ENCODE data around the gene NHSL1.

The NHSL1 gene

GRCh38 chr6:138403801-138404665 is 95.3 kb downstream of the NHSL1 start, which contains the start of gene HEBP2:
HEBP2 (plus strand) TSS chr6:138404223; CDS start chr6:138404496, 273 bp downstream.
- Histone ChIP-seq H2BK12ac (ENCODE audit: low read length) (no peak within 1 kb of the TSS), H3K27ac (replicated peaks; ENCODE audit: low read length) (peak within 1 kb of the TSS; percentile 66), H3K23ac (ENCODE audit: low read depth, low read length, poor library complexity) (peak within 1 kb of the TSS; percentile 39), H3K4ac (ENCODE audit: low read length) (no peak within 1 kb of the TSS), H3K4me2 (ENCODE audit: insufficient read depth, low read length, poor library complexity, severe bottlenecking) (peak within 1 kb of the TSS; percentile 90), H3K14ac (ENCODE audit: low read length) (peak within 1 kb of the TSS; percentile 95), H2BK120ac (ENCODE audit: low read depth, low read length) (no peak within 1 kb of the TSS), H3K9ac (ENCODE audit: low read depth, low read length, poor library complexity) (peak within 1 kb of the TSS; percentile 91), H3K27me3 (ENCODE audit: control insufficient read depth in 3 of 3, insufficient read depth in 3 of 3, low read depth in 1 of 3, low read length in 3 of 3) (peaks cover 0 to 6% (median 0%) of the 10 kb centered on the region in 3 experiments), H4K91ac (ENCODE audit: low read depth, low read length, poor library complexity) (no peak within 1 kb of the TSS), H2AK5ac (ENCODE audit: low read depth, low read length) (peak within 1 kb of the TSS; percentile 24), H3K79me1 (ENCODE audit: low read depth, low read length) (no peaks in the 10 kb centered on the region), H2BK15ac (ENCODE audit: low read length) (peak within 1 kb of the TSS; percentile 78), H2BK5ac (ENCODE audit: low read length) (peak within 1 kb of the TSS; percentile 91), H3K4me1 (ENCODE audit: control insufficient read depth in 2 of 2, insufficient read depth in 1 of 2, low read depth in 1 of 2, low read length in 2 of 2) (peaks cover 2 to 5% of the 10 kb centered on the region in 2 donors), H2AFZ (ENCODE audit: low read length) (peak within 1 kb of the TSS; percentile 99), H4K8ac (ENCODE audit: low read depth, low read length) (peak within 1 kb of the TSS; percentile 90), H3K9me3 (replicated peaks in 1 of 2; ENCODE audit: control insufficient read depth in 2 of 2, insufficient read depth in 1 of 2, low read depth in 1 of 2, low read length in 2 of 2) (no peaks in the 10 kb centered on the region), H3K18ac (ENCODE audit: low read length) (peak within 1 kb of the TSS; percentile 99), H3K4me3 (ENCODE audit: low read length in 2 of 2) (peak within 1 kb of the TSS; percentile 73 to 93), H3K36me3 (replicated peaks in 1 of 2; ENCODE audit: control insufficient read depth in 2 of 2, insufficient read depth in 2 of 2, low read length in 2 of 2) (peaks cover 15 to 34% of the 10 kb centered on the region in 2 donors)
- no CpG with 5 or more reads among the region's 92 CpGs for WGBS, 2 donors (ENCODE audit: extremely low coverage in 2 of 2, insufficient read length in 2 of 2, insufficient replicate concordance in 1 of 2)
- DNase-seq (ENCODE audit: low spot score) = peak; percentile 94

- H3K4ac ChIP-seq (ENCODE audit: low read length) = no peak overlapping the region
- H3K36me3 ChIP-seq (replicated peaks in 1 of 2; ENCODE audit: control insufficient read depth in 2 of 2, insufficient read depth in 2 of 2, low read length in 2 of 2) = peaks cover 11 to 27% of the 10 kb centered on the region in 2 donors
- peak overlapping the region; percentile 78 for H2BK15ac ChIP-seq (ENCODE audit: low read length)
- no peak overlapping the region for H4K91ac ChIP-seq (ENCODE audit: low read depth, low read length, poor library complexity)
- peak overlapping the region; percentile 91 for H3K9ac ChIP-seq (ENCODE audit: low read depth, low read length, poor library complexity)
- no peak overlapping the region for H2BK120ac ChIP-seq (ENCODE audit: low read depth, low read length)
- no peaks in the 10 kb centered on the region for H3K79me1 ChIP-seq (ENCODE audit: low read depth, low read length)
- DNase-seq (ENCODE audit: low spot score) = peak; percentile 1
- H3K23ac ChIP-seq (ENCODE audit: low read depth, low read length, poor library complexity) = peak overlapping the region; percentile 39
- H3K4me1 ChIP-seq (ENCODE audit: control insufficient read depth in 2 of 2, insufficient read depth in 1 of 2, low read depth in 1 of 2, low read length in 2 of 2) = peaks cover 2 to 5% of the 10 kb centered on the region in 2 donors
- H2BK5ac ChIP-seq (ENCODE audit: low read length) = peak overlapping the region; percentile 91
- H3K14ac ChIP-seq (ENCODE audit: low read length) = no peak overlapping the region
- H2AFZ ChIP-seq (ENCODE audit: low read length) = peak overlapping the region; percentile 99
- peak overlapping the region; percentile 99 for H3K18ac ChIP-seq (ENCODE audit: low read length)
- H2BK12ac ChIP-seq (ENCODE audit: low read length) = no peak overlapping the region
- H3K27ac ChIP-seq (replicated peaks; ENCODE audit: low read length) = peak overlapping the region; percentile 66
- WGBS, 2 donors (ENCODE audit: extremely low coverage in 2 of 2, insufficient read length in 2 of 2, insufficient replicate concordance in 1 of 2) = no CpG with 5 or more reads among the region's 30 CpGs
- H2AK5ac ChIP-seq (ENCODE audit: low read depth, low read length) = peak overlapping the region; percentile 24
- no peak overlapping the region for H4K8ac ChIP-seq (ENCODE audit: low read depth, low read length)
- H3K27me3 ChIP-seq (ENCODE audit: control insufficient read depth in 3 of 3, insufficient read depth in 3 of 3, low read depth in 1 of 3, low read length in 3 of 3) = peaks cover 0 to 6% (median 0%) of the 10 kb centered on the region in 3 experiments
- peak overlapping the region; percentile 73 to 84 for H3K4me3 ChIP-seq (ENCODE audit: low read length in 2 of 2)
- no peaks in the 10 kb centered on the region for H3K9me3 ChIP-seq (replicated peaks in 1 of 2; ENCODE audit: control insufficient read depth in 2 of 2, insufficient read depth in 1 of 2, low read depth in 1 of 2, low read length in 2 of 2)
- H3K4me2 ChIP-seq (ENCODE audit: insufficient read depth, low read length, poor library complexity, severe bottlenecking) = peak overlapping the region; percentile 90
These were observed 95.9 kb downstream of the NHSL1 start for GRCh38 chr6:138403324-138403800.

GRCh38 chr6:138402838-138403187 is 96.5 kb downstream of the NHSL1 start:
- peaks cover 10 to 22% of the 10 kb centered on the region in 2 donors for H3K36me3 ChIP-seq (replicated peaks in 1 of 2; ENCODE audit: control insufficient read depth in 2 of 2, insufficient read depth in 2 of 2, low read length in 2 of 2)
- no peak overlapping the region for H2BK120ac ChIP-seq (ENCODE audit: low read depth, low read length)
- H3K4me3 ChIP-seq (ENCODE audit: low read length in 2 of 2) = no peak overlapping the region
- no peak for DNase-seq (ENCODE audit: low spot score)
- H3K9me3 ChIP-seq (replicated peaks in 1 of 2; ENCODE audit: control insufficient read depth in 2 of 2, insufficient read depth in 1 of 2, low read depth in 1 of 2, low read length in 2 of 2) = no peaks in the 10 kb centered on the region
- H3K4me2 ChIP-seq (ENCODE audit: insufficient read depth, low read length, poor library complexity, severe bottlenecking) = peak overlapping the region; percentile 90
- no peaks in the 10 kb centered on the region for H3K79me1 ChIP-seq (ENCODE audit: low read depth, low read length)
- no CpG with 5 or more reads among the region's 8 CpGs for WGBS, 2 donors (ENCODE audit: extremely low coverage in 2 of 2, insufficient read length in 2 of 2, insufficient replicate concordance in 1 of 2)
- no peak overlapping the region for H3K9ac ChIP-seq (ENCODE audit: low read depth, low read length, poor library complexity)
- no peak overlapping the region for H2BK15ac ChIP-seq (ENCODE audit: low read length)
- H3K27me3 ChIP-seq (ENCODE audit: control insufficient read depth in 3 of 3, insufficient read depth in 3 of 3, low read depth in 1 of 3, low read length in 3 of 3) = peaks cover 0 to 6% (median 0%) of the 10 kb centered on the region in 3 experiments
- no peak overlapping the region for H2BK12ac ChIP-seq (ENCODE audit: low read length)
- no peak overlapping the region for H2BK5ac ChIP-seq (ENCODE audit: low read length)
- no peak overlapping the region for H3K23ac ChIP-seq (ENCODE audit: low read depth, low read length, poor library complexity)
- no peak overlapping the region for H3K27ac ChIP-seq (replicated peaks; ENCODE audit: low read length)
- H3K4ac ChIP-seq (ENCODE audit: low read length) = no peak overlapping the region
- no peak overlapping the region for H3K14ac ChIP-seq (ENCODE audit: low read length)
- H3K4me1 ChIP-seq (ENCODE audit: control insufficient read depth in 2 of 2, insufficient read depth in 1 of 2, low read depth in 1 of 2, low read length in 2 of 2) = peaks cover 2 to 5% of the 10 kb centered on the region in 2 donors
- H4K91ac ChIP-seq (ENCODE audit: low read depth, low read length, poor library complexity) = no peak overlapping the region
- H2AK5ac ChIP-seq (ENCODE audit: low read depth, low read length) = no peak overlapping the region
- H3K18ac ChIP-seq (ENCODE audit: low read length) = no peak overlapping the region
- H2AFZ ChIP-seq (ENCODE audit: low read length) = peak overlapping the region; percentile 99
- H4K8ac ChIP-seq (ENCODE audit: low read depth, low read length) = no peak overlapping the region
